ENCODE measurements around the gene FMNL2.

DNA sequence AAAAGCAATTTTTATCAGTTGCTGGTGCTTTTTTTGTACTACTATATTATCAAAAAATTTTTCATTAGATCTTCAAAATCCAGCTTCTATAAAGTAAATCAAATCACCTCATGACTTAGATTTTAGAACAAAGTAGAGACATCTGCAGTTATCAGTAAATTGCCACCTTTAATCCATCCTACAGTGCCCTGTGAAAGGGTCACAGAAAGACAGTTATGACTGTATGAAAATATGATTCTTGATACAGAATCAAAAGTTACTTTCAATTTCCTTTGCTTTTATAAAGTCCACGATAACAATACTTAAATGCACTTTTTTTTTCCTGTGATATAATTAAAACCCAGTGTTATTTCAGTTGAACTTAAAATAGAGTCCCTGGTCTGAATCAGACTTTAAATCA is 320.9 kb downstream of the FMNL2 start:
- TF ChIP-seq, protein P1, sequence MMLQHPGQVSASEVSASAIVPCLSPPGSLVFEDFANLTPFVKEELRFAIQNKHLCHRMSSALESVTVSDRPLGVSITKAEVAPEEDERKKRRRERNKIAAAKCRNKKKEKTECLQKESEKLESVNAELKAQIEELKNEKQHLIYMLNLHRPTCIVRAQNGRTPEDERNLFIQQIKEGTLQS (IDR thresholded peaks at IDR 0.05): no peak
- TF ChIP-seq, protein P2, sequence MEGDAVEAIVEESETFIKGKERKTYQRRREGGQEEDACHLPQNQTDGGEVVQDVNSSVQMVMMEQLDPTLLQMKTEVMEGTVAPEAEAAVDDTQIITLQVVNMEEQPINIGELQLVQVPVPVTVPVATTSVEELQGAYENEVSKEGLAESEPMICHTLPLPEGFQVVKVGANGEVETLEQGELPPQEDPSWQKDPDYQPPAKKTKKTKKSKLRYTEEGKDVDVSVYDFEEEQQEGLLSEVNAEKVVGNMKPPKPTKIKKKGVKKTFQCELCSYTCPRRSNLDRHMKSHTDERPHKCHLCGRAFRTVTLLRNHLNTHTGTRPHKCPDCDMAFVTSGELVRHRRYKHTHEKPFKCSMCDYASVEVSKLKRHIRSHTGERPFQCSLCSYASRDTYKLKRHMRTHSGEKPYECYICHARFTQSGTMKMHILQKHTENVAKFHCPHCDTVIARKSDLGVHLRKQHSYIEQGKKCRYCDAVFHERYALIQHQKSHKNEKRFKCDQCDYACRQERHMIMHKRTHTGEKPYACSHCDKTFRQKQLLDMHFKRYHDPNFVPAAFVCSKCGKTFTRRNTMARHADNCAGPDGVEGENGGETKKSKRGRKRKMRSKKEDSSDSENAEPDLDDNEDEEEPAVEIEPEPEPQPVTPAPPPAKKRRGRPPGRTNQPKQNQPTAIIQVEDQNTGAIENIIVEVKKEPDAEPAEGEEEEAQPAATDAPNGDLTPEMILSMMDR (IDR thresholded peaks at IDR 0.05; ENCODE audit: low read depth, low read length, missing input control): no peak
- no peak for TF ChIP-seq FOXA1 (IDR thresholded peaks at IDR 0.05)
- TF ChIP-seq, protein P3, sequence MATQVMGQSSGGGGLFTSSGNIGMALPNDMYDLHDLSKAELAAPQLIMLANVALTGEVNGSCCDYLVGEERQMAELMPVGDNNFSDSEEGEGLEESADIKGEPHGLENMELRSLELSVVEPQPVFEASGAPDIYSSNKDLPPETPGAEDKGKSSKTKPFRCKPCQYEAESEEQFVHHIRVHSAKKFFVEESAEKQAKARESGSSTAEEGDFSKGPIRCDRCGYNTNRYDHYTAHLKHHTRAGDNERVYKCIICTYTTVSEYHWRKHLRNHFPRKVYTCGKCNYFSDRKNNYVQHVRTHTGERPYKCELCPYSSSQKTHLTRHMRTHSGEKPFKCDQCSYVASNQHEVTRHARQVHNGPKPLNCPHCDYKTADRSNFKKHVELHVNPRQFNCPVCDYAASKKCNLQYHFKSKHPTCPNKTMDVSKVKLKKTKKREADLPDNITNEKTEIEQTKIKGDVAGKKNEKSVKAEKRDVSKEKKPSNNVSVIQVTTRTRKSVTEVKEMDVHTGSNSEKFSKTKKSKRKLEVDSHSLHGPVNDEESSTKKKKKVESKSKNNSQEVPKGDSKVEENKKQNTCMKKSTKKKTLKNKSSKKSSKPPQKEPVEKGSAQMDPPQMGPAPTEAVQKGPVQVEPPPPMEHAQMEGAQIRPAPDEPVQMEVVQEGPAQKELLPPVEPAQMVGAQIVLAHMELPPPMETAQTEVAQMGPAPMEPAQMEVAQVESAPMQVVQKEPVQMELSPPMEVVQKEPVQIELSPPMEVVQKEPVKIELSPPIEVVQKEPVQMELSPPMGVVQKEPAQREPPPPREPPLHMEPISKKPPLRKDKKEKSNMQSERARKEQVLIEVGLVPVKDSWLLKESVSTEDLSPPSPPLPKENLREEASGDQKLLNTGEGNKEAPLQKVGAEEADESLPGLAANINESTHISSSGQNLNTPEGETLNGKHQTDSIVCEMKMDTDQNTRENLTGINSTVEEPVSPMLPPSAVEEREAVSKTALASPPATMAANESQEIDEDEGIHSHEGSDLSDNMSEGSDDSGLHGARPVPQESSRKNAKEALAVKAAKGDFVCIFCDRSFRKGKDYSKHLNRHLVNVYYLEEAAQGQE (IDR thresholded peaks at IDR 0.05): no peak
- TF ChIP-seq, protein P4, sequence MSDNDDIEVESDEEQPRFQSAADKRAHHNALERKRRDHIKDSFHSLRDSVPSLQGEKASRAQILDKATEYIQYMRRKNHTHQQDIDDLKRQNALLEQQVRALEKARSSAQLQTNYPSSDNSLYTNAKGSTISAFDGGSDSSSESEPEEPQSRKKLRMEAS (IDR thresholded peaks at IDR 0.05): no peak
